GM23338 (cell line): ENCODE data around the gene MMP24OS. TPM values are rescaled to one million over a fixed set of nuclear protein-coding genes. Genes with fewer than 3 reads are reported as not detected.

ENCODE experiments used
- CTCF ChIP-seq, 2 experiments: fragments of 200-600 bp in 1 of 2; sonication (generic) in 1 of 2; conservative IDR thresholded peaks; 2 replicates each; pipeline versions ENCODE4 v1.5.1 to v1.6.1; 2016 to 2017; ENCODE audit warnings: antibody characterized with exemption in 2 of 2, low read depth in 2 of 2, mild to moderate bottlenecking in 2 of 2, moderate library complexity in 1 of 2
- EZH2 ChIP-seq: fragments of 200-600 bp; sonication (generic); IDR thresholded peaks from one replicate; pipeline ENCODE4 v1.8.0; 2017; ENCODE audit warnings: antibody characterized with exemption, mild to moderate bottlenecking, low read depth; ENCODE audit not compliant: unreplicated experiment
- EZH2phosphoT487 ChIP-seq: fragments of 200-600 bp; sonication (generic); IDR thresholded peaks from one replicate; pipeline ENCODE4 v1.8.1; 2018; ENCODE audit warnings: antibody characterized with exemption; ENCODE audit not compliant: unreplicated experiment
- POLR2AphosphoS5 ChIP-seq: IDR thresholded peaks from 2 replicates; pipeline ENCODE4 v1.6.1; 2016; ENCODE audit warnings: antibody characterized with exemption, low read depth
- ZNF114 ChIP-seq: fragments of 250-450 bp; sonication (Bioruptor Pico); IDR thresholded peaks from 2 replicates; pipeline ENCODE4 v1.5.0; 2020; ENCODE audit warnings: mild to moderate bottlenecking, moderate library complexity
- ZNF462 ChIP-seq: fragments of 250-450 bp; sonication (Bioruptor Pico); IDR thresholded peaks from 2 replicates; pipeline ENCODE4 v1.5.0; 2020; ENCODE audit warnings: mild to moderate bottlenecking, moderate library complexity
- polyA plus RNA-seq: library from polyadenylated mRNA; unstranded; fragments of >200 nt; fragmentation: Nextera tagmentation; extraction: Ambion mirVana; gene quantifications from 2 replicates; pipeline ENCODE4 v1.2.1, GENCODE V29; 2016
- total RNA-seq: library from RNA; depleted of rRNA; stranded (reverse); fragments of >200 nt; shearing (Covaris generic); gene quantifications from 2 replicates; pipeline ENCODE4 v1.2.3, GENCODE V29; 2014

Gene MMP24OS
- total and polyA plus RNA-seq, 2 experiments from 2014 or later, result 10.5 to 25.4 TPM

- TF ChIP-seq ZNF114 (CRISPR knock-in tag) (no peak), ZNF462 (CRISPR knock-in tag) (no peak), CTCF (conservative IDR thresholded peaks at IDR 0.05; ENCODE audit: low read depth in 2 of 2) (no peak), EZH2phosphoT487 (no peak), POLR2AphosphoS5 (no peak), EZH2 (no peak)
Observed at GRCh38 chr20:35286899-35287508, 9.1 kb upstream of the MMP24OS start (continued).
